Measurements from ENCODE around the gene TLDC2.
"Not testable (repeated sequence)": the region's sequence is repeated elsewhere in the genome, so short reads cannot be mapped to it uniquely, and the experiment has no call there.

TLDC2 gene

GRCh38 chr20:36871640-36872570 is 4.0 kb upstream of the TLDC2 start:
- DNase-seq, result no peak

- no peak for DNase-seq
These were observed 3.1 kb upstream of the TLDC2 start for GRCh38 chr20:36872852-36873251.

GRCh38 chr20:36873498-36874189 is 2.3 kb upstream of the TLDC2 start:
- DNase-seq, result no peak

- DNase-seq, result not testable (repeated sequence)
These were observed 845 bp upstream of the TLDC2 start for GRCh38 chr20:36875093-36875492.

GRCh38 chr20:36876473-36876833 is 515 bp downstream of the TLDC2 start:
- DNase-seq, result no peak

- DNase-seq, result no peak
These were observed 3.0 kb downstream of the TLDC2 start for GRCh38 chr20:36878941-36879340.

GRCh38 chr20:36880741-36881250 is 4.9 kb downstream of the TLDC2 start:
- DNase-seq, result no peak

- DNase-seq, result no peak
These were observed 5.4 kb downstream of the TLDC2 start for GRCh38 chr20:36881331-36881730.

- no peak for DNase-seq
These were observed 6.0 kb downstream of the TLDC2 start for GRCh38 chr20:36881888-36882287.

- no peak for DNase-seq
These were observed 8.1 kb downstream of the TLDC2 start for GRCh38 chr20:36883977-36884535.

- no peak for DNase-seq
These were observed 9.4 kb downstream of the TLDC2 start for GRCh38 chr20:36885356-36885755.

GRCh38 chr20:36886859-36887751 is 11.2 kb downstream of the TLDC2 start:
- DNase-seq, result peak; percentile 76

- DNase-seq, result no peak
These were observed 11.8 kb downstream of the TLDC2 start for GRCh38 chr20:36887752-36888090.

GRCh38 chr20:36888880-36889516 is 13.1 kb downstream of the TLDC2 start:
- no peak for DNase-seq

- DNase-seq, result no peak
These were observed 14.6 kb downstream of the TLDC2 start for GRCh38 chr20:36890586-36890985.

GRCh38 chr20:36891211-36891610 is 15.3 kb downstream of the TLDC2 start:
- DNase-seq, result no peak

GRCh38 chr20:36893801-36894200 is 17.9 kb downstream of the TLDC2 start:
- no peak for DNase-seq

- no peak for DNase-seq
These were observed 19.1 kb downstream of the TLDC2 start for GRCh38 chr20:36895036-36895435.

- DNase-seq, result no peak
These were observed 28.8 kb downstream of the TLDC2 start for GRCh38 chr20:36904690-36905089.

GRCh38 chr20:36905566-36905965 is 29.6 kb downstream of the TLDC2 start:
- DNase-seq, result not testable (repeated sequence)

- not testable (repeated sequence) for DNase-seq
These were observed 30.1 kb downstream of the TLDC2 start for GRCh38 chr20:36906086-36906485.

GRCh38 chr20:36908603-36909002 is 32.7 kb downstream of the TLDC2 start:
- DNase-seq, result no peak

Data from SHP77 treated with DMSO at 0.1 percent for 48 hours (cell line).